HepG2 (cell line): Measurements from ENCODE around the gene IQCC. TPM values are rescaled to one million over a fixed set of nuclear protein-coding genes. Genes with fewer than 3 reads are reported as not detected.
A peak's percentile ranks its signal among the peaks of the same experiment; 100 is the strongest.

ENCODE experiments used
- BCL3 ChIP-seq: sonication (generic); formaldehyde crosslinking; IDR thresholded peaks from 2 replicates; pipeline ENCODE4 v1.5.1; 2020; ENCODE audit warnings: mild to moderate bottlenecking, missing genetic modification reagents, moderate library complexity
- CREM ChIP-seq, 2 experiments: sonication (generic) in 1 of 2; formaldehyde crosslinking in 1 of 2; IDR thresholded peaks; 2 replicates each; pipeline versions ENCODE4 v1.4.0 to v1.6.1; 2016 to 2020; ENCODE audit warnings: antibody characterized with exemption in 1 of 2, mild to moderate bottlenecking in 1 of 2, missing genetic modification reagents in 1 of 2
- ELF1 ChIP-seq: sonication (generic); formaldehyde crosslinking; IDR thresholded peaks from 2 replicates; pipeline ENCODE4 v1.4.0; 2020; ENCODE audit warnings: missing genetic modification reagents
- HOXA3 ChIP-seq: sonication (generic); formaldehyde crosslinking; IDR thresholded peaks from 2 replicates; pipeline ENCODE4 v1.5.0; 2020; ENCODE audit warnings: missing genetic modification reagents
- MBNL3 ChIP-seq: fragments of 250-450 bp; sonication (Bioruptor Pico); conservative IDR thresholded peaks from 2 replicates; pipeline ENCODE4 v1.8.0; 2022; ENCODE audit warnings: mild to moderate bottlenecking, inconsistent platforms
- MED8 ChIP-seq: sonication (generic); formaldehyde crosslinking; IDR thresholded peaks from 2 replicates; pipeline ENCODE4 v1.8.1; 2023; ENCODE audit warnings: mild to moderate bottlenecking, missing genetic modification reagents; ENCODE audit not compliant: insufficient replicate concordance
- NR3C1 ChIP-seq: sonication (generic); formaldehyde crosslinking; IDR thresholded peaks from 2 replicates; pipeline ENCODE4 v1.4.0; 2020; ENCODE audit warnings: missing genetic modification reagents
- ONECUT2 ChIP-seq: sonication (generic); formaldehyde crosslinking; IDR thresholded peaks from 2 replicates; pipeline ENCODE4 v1.4.0; 2020; ENCODE audit warnings: missing genetic modification reagents
- RBFOX2 ChIP-seq: fragments of 200-400 bp; formaldehyde crosslinking; IDR thresholded peaks from 2 replicates; pipeline ENCODE4 v1.6.1; 2017; ENCODE audit warnings: low read depth, mild to moderate bottlenecking, low read length
- RFXANK ChIP-seq: IDR thresholded peaks from 2 replicates; pipeline ENCODE4 v1.6.1; 2016
- SIX1 ChIP-seq: sonication (generic); formaldehyde crosslinking; IDR thresholded peaks from 2 replicates; pipeline ENCODE4 v1.4.0; 2020; ENCODE audit warnings: missing genetic modification reagents, borderline replicate concordance
- SOX13 ChIP-seq, 3 experiments: fragments of 450-650 bp in 1 of 3; sonication (generic) in 1 of 3; formaldehyde crosslinking in 1 of 3; IDR thresholded peaks in 2 of 3; conservative IDR thresholded peaks in 1 of 3; 2 replicates each; pipeline versions ENCODE4 v1.5.0 to v1.6.1; 2016 to 2020; ENCODE audit warnings: antibody characterized with exemption in 1 of 3, mild to moderate bottlenecking in 1 of 3, missing compliant biosample characterization in 1 of 3, missing genetic modification reagents in 1 of 3, moderate library complexity in 1 of 3
- ZNF136 ChIP-seq: sonication (generic); formaldehyde crosslinking; IDR thresholded peaks from 2 replicates; pipeline ENCODE4 v1.8.1; 2022; ENCODE audit warnings: low read depth, mild to moderate bottlenecking, moderate library complexity, missing genetic modification reagents
- ZNF598 ChIP-seq: sonication (generic); formaldehyde crosslinking; IDR thresholded peaks from 2 replicates; pipeline ENCODE4 v1.5.1; 2020; ENCODE audit warnings: mild to moderate bottlenecking, missing genetic modification reagents, borderline replicate concordance
- ZNF615 ChIP-seq: sonication (generic); formaldehyde crosslinking; IDR thresholded peaks from 2 replicates; pipeline ENCODE4 v1.5.0; 2020; ENCODE audit warnings: mild to moderate bottlenecking, missing genetic modification reagents, borderline replicate concordance
- polyA plus RNA-seq, 8 experiments: library from polyadenylated mRNA; depleted of rRNA in 3 of 8; stranded (reverse) in 7 of 8; unstranded in 1 of 8; fragments of >200 nt; fragmentation: Illumina TruSeq in 4 of 8; extraction: Trizol in 4 of 8; gene quantifications; 2 replicates each; pipeline versions ENCODE4 v1.2.1 to v1.2.3, GENCODE V29; 2011 to 2016; ENCODE audit warnings: low read depth in 4 of 8, missing spikeins in 1 of 8, mixed read lengths in 1 of 8; ENCODE audit not compliant: insufficient read depth in 1 of 8
- total RNA-seq, 5 experiments: library from RNA; depleted of rRNA; stranded (reverse); fragments of >200 nt; fragmentation: Illumina TruSeq; extraction: Trizol; gene quantifications; 2 replicates each; pipeline ENCODE4 v1.2.3, GENCODE V29; 2016; ENCODE audit warnings: low read depth in 1 of 5
- TF ChIP-seq, protein P1 (sequence below): sonication (generic); formaldehyde crosslinking; IDR thresholded peaks from 2 replicates; pipeline ENCODE4 v1.5.1; 2020; ENCODE audit warnings: missing genetic modification reagents, mild to moderate bottlenecking, borderline replicate concordance
- TF ChIP-seq, protein P2 (sequence below): sonication (generic); formaldehyde crosslinking; IDR thresholded peaks from 2 replicates; pipeline ENCODE4 v1.9.0; 2021; ENCODE audit warnings: missing genetic modification reagents, borderline replicate concordance
- TF ChIP-seq, protein P3 (sequence below): sonication (generic); formaldehyde crosslinking; IDR thresholded peaks from 2 replicates; pipeline ENCODE4 v1.9.0; 2021; ENCODE audit warnings: missing genetic modification reagents, mild to moderate bottlenecking, borderline replicate concordance

Gene IQCC
- total and polyA plus RNA-seq, 2 of the 13 experiments (the other 11 are each of a cell fraction or from before 2014, with no cell fraction given): 1.7 to 3.0 TPM

DNA sequence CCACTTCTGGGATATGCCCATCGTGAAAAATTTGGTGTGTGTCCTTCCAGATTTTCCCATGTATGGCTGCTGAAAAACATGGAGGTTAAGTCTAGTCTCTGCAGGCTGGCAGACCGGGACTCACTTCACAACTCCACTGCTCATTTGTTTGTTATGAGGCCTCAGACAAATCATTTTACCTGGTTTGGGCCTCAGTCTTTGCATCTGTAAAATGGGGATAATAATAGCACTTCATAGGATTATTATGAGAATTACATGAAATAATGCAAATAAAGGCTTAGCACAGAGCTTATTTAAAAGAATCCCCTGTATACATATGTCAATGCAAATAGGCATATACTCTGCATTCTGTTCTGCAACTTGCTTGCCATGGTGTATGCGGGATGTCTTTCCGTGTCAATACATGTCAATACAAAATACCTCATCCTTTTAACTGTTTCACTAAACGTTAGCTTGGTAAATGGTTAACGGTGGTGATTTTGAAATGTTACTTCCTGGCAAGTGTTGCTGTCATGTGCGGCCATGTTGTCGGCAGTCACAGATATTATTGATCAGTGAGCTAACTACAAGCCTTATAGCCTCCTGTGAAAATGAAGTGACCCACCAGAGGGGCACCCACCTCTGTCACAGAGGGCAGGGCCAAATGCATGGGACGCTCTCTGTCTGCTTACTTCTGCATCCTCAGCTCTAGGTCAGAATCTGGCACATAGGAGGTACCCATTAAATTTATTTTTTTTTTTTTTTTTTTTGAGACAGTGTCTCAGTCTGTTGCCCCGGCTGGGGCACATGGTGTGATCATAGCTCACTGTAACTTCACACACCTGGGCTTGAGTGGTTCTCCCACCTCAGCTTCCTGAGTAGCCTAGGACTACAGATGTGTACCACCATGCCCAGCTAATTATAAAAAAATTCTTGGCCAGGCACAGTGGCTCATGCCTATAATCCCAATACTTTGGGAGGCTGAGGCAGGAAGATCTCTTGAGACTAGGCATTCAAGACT, 49.9 kb downstream of the IQCC start (continued):
- TF ChIP-seq ELF1 (CRISPR knock-in tag) (0 out of 2 replicates have a peak, but pooled peaks have one; percentile 32), NR3C1 (no peak), RBFOX2 (no peak), ONECUT2 (CRISPR knock-in tag) (peak; percentile 55; the same call in 1 of the 2 replicates), ZNF136 (CRISPR knock-in tag) (no peak), MED8 (CRISPR knock-in tag) (no peak), CREM (IDR thresholded peaks at IDR 0.05) (0 out of 2 replicates have a peak, but pooled peaks have one; percentile 19), CREM (CRISPR knock-in tag; IDR thresholded peaks at IDR 0.05) (no peak), SOX13 (IDR thresholded peaks at IDR 0.05) (no peak), SOX13 (CRISPR knock-in tag; conservative IDR thresholded peaks at IDR 0.05 in 1 of 2, IDR thresholded peaks at IDR 0.05 in 1 of 2) (peak in 1 of 2 experiments; percentile 36; a peak in 1 of 4 replicates), ZNF615 (no peak), BCL3 (CRISPR knock-in tag) (no peak), SIX1 (CRISPR knock-in tag) (no peak), ZNF598 (CRISPR knock-in tag) (no peak), MBNL3 (CRISPR knock-in tag) (no peak), HOXA3 (CRISPR knock-in tag) (peak; percentile 87), RFXANK (CRISPR knock-in tag) (no peak)
- TF ChIP-seq, protein P1, sequence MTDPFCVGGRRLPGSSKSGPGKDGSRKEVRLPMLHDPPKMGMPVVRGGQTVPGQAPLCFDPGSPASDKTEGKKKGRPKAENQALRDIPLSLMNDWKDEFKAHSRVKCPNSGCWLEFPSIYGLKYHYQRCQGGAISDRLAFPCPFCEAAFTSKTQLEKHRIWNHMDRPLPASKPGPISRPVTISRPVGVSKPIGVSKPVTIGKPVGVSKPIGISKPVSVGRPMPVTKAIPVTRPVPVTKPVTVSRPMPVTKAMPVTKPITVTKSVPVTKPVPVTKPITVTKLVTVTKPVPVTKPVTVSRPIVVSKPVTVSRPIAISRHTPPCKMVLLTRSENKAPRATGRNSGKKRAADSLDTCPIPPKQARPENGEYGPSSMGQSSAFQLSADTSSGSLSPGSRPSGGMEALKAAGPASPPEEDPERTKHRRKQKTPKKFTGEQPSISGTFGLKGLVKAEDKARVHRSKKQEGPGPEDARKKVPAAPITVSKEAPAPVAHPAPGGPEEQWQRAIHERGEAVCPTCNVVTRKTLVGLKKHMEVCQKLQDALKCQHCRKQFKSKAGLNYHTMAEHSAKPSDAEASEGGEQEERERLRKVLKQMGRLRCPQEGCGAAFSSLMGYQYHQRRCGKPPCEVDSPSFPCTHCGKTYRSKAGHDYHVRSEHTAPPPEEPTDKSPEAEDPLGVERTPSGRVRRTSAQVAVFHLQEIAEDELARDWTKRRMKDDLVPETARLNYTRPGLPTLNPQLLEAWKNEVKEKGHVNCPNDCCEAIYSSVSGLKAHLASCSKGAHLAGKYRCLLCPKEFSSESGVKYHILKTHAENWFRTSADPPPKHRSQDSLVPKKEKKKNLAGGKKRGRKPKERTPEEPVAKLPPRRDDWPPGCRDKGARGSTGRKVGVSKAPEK (CRISPR knock-in tag): no peak
- TF ChIP-seq, protein P2, sequence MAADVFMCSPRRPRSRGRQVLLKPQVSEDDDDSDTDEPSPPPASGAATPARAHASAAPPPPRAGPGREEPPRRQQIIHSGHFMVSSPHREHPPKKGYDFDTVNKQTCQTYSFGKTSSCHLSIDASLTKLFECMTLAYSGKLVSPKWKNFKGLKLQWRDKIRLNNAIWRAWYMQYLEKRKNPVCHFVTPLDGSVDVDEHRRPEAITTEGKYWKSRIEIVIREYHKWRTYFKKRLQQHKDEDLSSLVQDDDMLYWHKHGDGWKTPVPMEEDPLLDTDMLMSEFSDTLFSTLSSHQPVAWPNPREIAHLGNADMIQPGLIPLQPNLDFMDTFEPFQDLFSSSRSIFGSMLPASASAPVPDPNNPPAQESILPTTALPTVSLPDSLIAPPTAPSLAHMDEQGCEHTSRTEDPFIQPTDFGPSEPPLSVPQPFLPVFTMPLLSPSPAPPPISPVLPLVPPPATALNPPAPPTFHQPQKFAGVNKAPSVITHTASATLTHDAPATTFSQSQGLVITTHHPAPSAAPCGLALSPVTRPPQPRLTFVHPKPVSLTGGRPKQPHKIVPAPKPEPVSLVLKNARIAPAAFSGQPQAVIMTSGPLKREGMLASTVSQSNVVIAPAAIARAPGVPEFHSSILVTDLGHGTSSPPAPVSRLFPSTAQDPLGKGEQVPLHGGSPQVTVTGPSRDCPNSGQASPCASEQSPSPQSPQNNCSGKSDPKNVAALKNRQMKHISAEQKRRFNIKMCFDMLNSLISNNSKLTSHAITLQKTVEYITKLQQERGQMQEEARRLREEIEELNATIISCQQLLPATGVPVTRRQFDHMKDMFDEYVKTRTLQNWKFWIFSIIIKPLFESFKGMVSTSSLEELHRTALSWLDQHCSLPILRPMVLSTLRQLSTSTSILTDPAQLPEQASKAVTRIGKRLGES (CRISPR knock-in tag): no peak
- TF ChIP-seq, protein P3, sequence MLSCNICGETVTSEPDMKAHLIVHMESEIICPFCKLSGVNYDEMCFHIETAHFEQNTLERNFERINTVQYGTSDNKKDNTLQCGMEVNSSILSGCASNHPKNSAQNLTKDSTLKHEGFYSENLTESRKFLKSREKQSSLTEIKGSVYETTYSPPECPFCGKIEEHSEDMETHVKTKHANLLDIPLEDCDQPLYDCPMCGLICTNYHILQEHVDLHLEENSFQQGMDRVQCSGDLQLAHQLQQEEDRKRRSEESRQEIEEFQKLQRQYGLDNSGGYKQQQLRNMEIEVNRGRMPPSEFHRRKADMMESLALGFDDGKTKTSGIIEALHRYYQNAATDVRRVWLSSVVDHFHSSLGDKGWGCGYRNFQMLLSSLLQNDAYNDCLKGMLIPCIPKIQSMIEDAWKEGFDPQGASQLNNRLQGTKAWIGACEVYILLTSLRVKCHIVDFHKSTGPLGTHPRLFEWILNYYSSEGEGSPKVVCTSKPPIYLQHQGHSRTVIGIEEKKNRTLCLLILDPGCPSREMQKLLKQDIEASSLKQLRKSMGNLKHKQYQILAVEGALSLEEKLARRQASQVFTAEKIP (CRISPR knock-in tag): no peak
